Stimulated activated naive B cell treated with anti-CD40 and anti-IgM and Interleukin-4, amounts not matched to agents 10 μg/mL and 1 μg/mL and 100 μg/mL, for 72 hours (primary cell): Measurements from ENCODE around the gene CAMK2N2.
A peak's percentile ranks its signal among the peaks of the same experiment; 100 is the strongest.

Source experiments
- ATAC-seq, 2 donors: fragments of 150-1000 bp; cut with Tn5 transposase; replicated peaks; 2 replicates each; pipeline ENCODE4 v1.10.0; 2021; ENCODE audit warnings: moderate library complexity in 1 of 2
- DNase-seq: peaks from one replicate; pipeline ENCODE4 v3.0.0; 2021
- H3K27ac Mint-ChIP-seq: one replicate; pipeline ENCODE4 v1.8.0; 2022; ENCODE audit warnings: mild to moderate bottlenecking, mixed read lengths
- H3K27me3 Mint-ChIP-seq, 2 donors: one replicate each; pipeline ENCODE4 v1.8.0; 2022; ENCODE audit warnings: mixed read lengths in 2 of 2
- H3K36me3 Mint-ChIP-seq, 2 donors: one replicate each; pipeline ENCODE4 v1.8.0; 2022; ENCODE audit warnings: mixed read lengths in 2 of 2, mild to moderate bottlenecking in 1 of 2
- H3K4me1 Mint-ChIP-seq, 2 donors: one replicate each; pipeline ENCODE4 v1.8.0; 2022; ENCODE audit warnings: mixed read lengths in 2 of 2, mild to moderate bottlenecking in 1 of 2
- H3K4me3 Mint-ChIP-seq, 2 donors: one replicate each; pipeline ENCODE4 v1.8.0; 2022; ENCODE audit warnings: mild to moderate bottlenecking in 2 of 2, mixed read lengths in 2 of 2, moderate library complexity in 1 of 2
- H3K9me3 Mint-ChIP-seq, 2 donors: one replicate each; pipeline ENCODE4 v1.8.0; 2022; ENCODE audit warnings: mixed read lengths in 2 of 2, mild to moderate bottlenecking in 1 of 2

The CAMK2N2 gene

DNA sequence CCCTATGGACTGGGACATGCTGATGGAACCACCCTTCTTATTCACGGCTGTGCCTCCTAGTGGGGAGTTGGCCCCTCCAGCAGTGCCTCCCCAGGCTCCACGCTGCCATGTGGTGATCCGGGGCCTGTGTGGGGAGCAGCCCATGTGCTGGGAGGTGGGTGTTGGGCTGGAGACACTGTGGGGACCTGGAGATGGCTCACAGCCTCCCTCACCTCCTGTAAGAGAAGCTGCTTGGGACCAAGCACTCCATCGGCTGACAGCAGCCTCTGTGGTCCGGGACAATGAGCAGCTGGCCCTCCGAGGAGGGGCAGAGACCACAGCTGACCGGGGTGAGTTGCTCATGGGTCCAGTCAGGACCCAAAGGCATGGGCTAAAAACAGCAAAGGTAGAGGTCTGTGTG lies 21.6 kb downstream of the CAMK2N2 start:
- H3K4me1 Mint-ChIP-seq: peaks cover 0 to 4% of the 10 kb centered on the region in 2 donors
- H3K27me3 Mint-ChIP-seq: no peaks in the 10 kb centered on the region
- ATAC-seq (no peak), DNase-seq (no peak)
- peaks cover 15 to 22% of the 10 kb centered on the region in 2 donors for H3K36me3 Mint-ChIP-seq
- H3K27ac Mint-ChIP-seq: peak overlapping the region; percentile 1
- H3K9me3 Mint-ChIP-seq: no peaks in the 10 kb centered on the region
- H3K4me3 Mint-ChIP-seq: no peak overlapping the region

DNA sequence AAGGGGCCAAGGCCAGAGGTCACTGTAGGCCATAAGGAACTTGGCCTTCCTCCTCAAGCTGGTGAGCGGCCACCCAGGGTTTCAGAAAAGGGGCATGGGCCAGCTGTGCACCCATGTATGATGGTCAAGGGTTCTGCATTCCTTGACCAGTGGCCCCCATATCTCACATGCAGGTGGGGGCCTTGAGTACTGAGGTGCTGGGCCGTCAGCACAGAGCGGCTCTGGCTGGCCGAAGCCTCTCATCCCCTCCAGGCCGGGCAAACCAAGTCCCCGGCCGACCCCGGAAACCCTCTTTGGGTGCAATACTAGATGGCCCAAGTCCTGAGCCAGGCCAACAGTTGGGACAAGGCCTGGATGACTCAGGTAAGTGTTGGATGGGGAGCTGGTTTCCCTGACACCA lies 22.1 kb downstream of the CAMK2N2 start:
- Mint-ChIP-seq H3K27ac (no peak overlapping the region), H3K4me3 (no peak overlapping the region), H3K9me3 (no peaks in the 10 kb centered on the region), H3K36me3 (peaks cover 11 to 17% of the 10 kb centered on the region in 2 donors), H3K27me3 (peaks cover 0 to under 1% of the 10 kb centered on the region in 2 donors), H3K4me1 (peaks cover 0 to 2% of the 10 kb centered on the region in 2 donors)
- ATAC-seq (no peak), DNase-seq (no peak)

DNA sequence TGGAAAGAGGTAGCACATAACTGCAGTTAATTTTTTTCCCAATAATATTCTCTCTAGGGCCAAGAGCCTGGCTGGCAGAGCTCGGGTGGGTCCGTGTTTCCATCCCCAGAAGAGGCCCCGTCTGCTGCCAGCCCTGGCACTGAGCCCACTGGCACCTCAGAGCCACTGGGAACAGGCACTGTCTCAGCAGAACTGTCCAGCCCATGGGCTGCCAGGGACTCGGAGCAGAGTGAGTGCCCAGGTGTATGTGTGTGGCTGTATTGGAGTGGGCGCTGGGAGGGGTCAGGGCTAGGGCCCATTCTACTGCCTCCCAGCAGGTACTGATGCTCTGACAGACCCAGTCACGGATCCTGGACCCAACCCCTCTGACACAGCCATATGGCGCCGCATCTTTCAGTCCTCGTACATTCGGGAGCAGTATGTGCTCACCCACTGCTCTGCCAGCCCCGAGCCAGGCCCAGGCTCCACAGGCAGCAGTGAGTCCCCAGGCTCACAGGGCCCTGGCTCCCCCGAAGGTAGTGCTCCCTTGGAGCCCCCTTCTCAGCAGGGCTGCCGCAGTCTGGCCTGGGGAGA lies 23.0 kb downstream of the CAMK2N2 start:
- no peak overlapping the region for H3K27ac Mint-ChIP-seq
- ATAC-seq (no peak), DNase-seq (no peak)
- H3K27me3 Mint-ChIP-seq: peaks cover 3 to 8% of the 10 kb centered on the region in 2 donors
- peaks cover 8 to 10% of the 10 kb centered on the region in 2 donors for H3K36me3 Mint-ChIP-seq
- H3K9me3 Mint-ChIP-seq: no peaks in the 10 kb centered on the region
- no peak overlapping the region for H3K4me3 Mint-ChIP-seq
- no peaks in the 10 kb centered on the region for H3K4me1 Mint-ChIP-seq

DNA sequence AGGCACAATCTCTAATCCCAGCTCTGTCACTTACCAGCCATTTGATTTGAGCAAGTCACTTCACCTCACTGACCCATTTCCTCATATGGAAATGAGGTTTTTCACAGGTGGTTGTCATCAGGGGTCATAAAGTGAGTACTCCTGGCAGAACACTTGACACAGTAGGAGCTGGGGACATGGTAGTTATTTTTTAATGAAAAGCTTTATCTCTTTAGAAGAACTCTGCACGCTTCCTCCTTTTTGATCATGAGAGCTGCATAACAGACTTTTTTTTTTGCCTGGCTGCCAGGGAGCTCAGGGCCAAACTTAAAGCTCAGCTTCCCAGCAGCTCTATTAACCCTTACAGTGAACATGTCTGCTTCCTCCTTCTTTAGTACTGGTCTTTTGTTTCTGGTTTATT lies 23.5 kb downstream of the CAMK2N2 start:
- ATAC-seq (no peak), DNase-seq (no peak)
- peaks cover 6 to 8% of the 10 kb centered on the region in 2 donors for H3K36me3 Mint-ChIP-seq
- H3K4me3 Mint-ChIP-seq: no peak overlapping the region
- peaks cover 8 to 12% of the 10 kb centered on the region in 2 donors for H3K27me3 Mint-ChIP-seq
- H3K27ac Mint-ChIP-seq: no peak overlapping the region
- H3K9me3 Mint-ChIP-seq: no peaks in the 10 kb centered on the region
- H3K4me1 Mint-ChIP-seq: no peaks in the 10 kb centered on the region

DNA sequence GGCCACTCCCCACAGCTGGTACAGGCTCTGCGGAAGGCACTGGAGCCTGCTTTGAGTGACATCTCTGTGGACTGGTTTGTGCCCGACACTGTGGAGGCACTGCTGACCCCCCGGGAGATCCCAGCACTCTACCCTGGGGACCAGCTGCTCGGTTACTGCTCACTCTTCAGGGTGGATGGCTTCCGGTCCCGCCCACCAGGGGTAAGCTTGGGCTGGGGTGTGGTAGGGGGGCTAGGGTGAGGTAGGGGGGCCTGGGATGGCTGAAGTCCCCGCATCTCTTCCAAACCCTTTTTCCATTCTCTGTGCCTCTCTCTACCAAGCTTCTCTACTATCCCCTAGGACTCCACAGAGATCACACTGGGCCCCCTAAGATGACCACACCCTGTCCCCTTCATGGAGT lies 24.1 kb downstream of the CAMK2N2 start:
- peaks cover 2% of the 10 kb centered on the region in 2 donors for H3K36me3 Mint-ChIP-seq
- no peak overlapping the region for H3K27ac Mint-ChIP-seq
- H3K4me1 Mint-ChIP-seq: no peaks in the 10 kb centered on the region
- peaks cover 14 to 18% of the 10 kb centered on the region in 2 donors for H3K27me3 Mint-ChIP-seq
- no peaks in the 10 kb centered on the region for H3K9me3 Mint-ChIP-seq
- H3K4me3 Mint-ChIP-seq: no peak overlapping the region
- DNase-seq: no peak
- no peak for ATAC-seq

DNA sequence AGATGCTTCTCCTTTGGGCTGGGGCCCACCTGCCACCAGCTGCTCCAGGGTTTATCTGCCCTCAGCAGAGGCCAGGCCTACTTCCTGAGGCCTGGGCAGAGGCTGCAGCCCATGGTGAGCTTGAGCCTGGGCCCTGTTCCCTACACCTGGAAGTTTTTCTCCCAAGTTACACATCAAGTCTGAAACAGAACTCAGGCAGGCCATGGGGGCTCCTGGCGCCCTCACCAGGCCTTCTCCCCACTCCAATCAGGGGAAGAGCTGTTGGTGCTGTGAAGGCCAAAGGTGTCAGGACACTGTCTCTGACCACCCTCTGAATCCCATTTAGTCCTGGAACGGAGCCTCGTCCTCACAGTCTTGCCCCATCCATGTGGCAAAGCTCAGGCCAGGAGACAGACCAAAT lies 24.7 kb downstream of the CAMK2N2 start:
- Mint-ChIP-seq H3K36me3 (no peaks in the 10 kb centered on the region), H3K27ac (no peak overlapping the region), H3K4me3 (no peak overlapping the region), H3K27me3 (peaks cover 20 to 24% of the 10 kb centered on the region in 2 donors), H3K9me3 (no peaks in the 10 kb centered on the region), H3K4me1 (peaks cover 1% of the 10 kb centered on the region in 2 donors)
- no peak for DNase-seq
- ATAC-seq: no peak

DNA sequence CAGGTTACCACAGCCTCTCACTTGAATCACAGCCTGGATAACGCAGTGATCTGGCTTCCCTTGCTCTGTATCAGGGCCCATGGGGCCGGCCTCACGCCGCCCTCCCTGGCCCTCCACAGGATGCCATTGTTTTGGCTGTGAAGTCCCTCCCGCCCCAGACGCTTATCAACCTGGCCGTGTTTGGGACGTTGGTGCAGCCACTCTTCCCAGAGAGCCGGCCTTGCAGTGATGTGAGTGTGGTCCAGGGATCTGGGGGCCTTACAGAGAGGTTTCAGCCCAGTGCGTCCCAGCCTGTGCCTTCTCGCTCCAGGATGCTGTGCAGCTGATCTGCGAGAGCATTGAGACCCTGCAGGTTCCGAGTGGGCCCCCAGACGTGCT lies 25.3 kb downstream of the CAMK2N2 start:
- no peak for ATAC-seq
- Mint-ChIP-seq H3K9me3 (no peaks in the 10 kb centered on the region), H3K36me3 (no peaks in the 10 kb centered on the region)

DNA sequence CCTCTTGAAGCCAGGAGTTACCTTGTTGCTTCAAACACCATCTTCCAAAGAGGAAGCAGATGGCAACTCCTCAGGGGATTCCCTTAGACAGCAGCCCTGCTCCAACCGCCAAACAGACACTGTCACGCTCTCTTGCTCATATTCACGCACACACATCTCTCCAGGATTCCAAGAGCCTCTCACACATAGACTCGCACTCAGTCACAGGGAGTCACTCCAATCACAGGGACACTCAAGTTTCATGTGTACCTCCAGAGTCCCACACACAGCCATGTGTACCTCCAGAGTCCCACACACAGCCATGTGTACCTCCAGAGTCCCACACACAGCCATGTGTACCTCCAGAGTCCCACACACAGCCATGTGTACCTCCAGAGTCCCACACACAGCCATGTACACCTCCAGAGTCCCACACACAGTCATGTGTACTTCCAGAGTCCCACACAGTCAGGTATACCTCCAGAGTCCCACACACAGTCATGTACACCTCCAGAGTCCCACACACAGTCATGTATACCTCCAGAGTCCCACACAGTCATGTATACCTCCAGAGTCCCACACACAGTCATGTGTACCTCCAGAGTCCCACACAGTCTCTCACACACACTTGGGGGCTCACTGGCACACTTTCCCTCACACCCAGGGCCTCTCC lies 25.8 kb downstream of the CAMK2N2 start:
- Mint-ChIP-seq H3K4me1 (peaks cover 10 to 11% of the 10 kb centered on the region in 2 donors), H3K36me3 (no peaks in the 10 kb centered on the region), H3K4me3 (no peak overlapping the region), H3K27me3 (peaks cover 30 to 33% of the 10 kb centered on the region in 2 donors), H3K27ac (no peak overlapping the region), H3K9me3 (no peaks in the 10 kb centered on the region)
- ATAC-seq: no peak
- no peak for DNase-seq

More for the DNA sequence above, 25.3 kb downstream of the CAMK2N2 start:
- peaks cover 7 to 8% of the 10 kb centered on the region in 2 donors for H3K4me1 Mint-ChIP-seq
- no peak overlapping the region for H3K27ac Mint-ChIP-seq
- H3K4me3 Mint-ChIP-seq: no peak overlapping the region
- DNase-seq: no peak
- peaks cover 26 to 30% of the 10 kb centered on the region in 2 donors for H3K27me3 Mint-ChIP-seq

DNA sequence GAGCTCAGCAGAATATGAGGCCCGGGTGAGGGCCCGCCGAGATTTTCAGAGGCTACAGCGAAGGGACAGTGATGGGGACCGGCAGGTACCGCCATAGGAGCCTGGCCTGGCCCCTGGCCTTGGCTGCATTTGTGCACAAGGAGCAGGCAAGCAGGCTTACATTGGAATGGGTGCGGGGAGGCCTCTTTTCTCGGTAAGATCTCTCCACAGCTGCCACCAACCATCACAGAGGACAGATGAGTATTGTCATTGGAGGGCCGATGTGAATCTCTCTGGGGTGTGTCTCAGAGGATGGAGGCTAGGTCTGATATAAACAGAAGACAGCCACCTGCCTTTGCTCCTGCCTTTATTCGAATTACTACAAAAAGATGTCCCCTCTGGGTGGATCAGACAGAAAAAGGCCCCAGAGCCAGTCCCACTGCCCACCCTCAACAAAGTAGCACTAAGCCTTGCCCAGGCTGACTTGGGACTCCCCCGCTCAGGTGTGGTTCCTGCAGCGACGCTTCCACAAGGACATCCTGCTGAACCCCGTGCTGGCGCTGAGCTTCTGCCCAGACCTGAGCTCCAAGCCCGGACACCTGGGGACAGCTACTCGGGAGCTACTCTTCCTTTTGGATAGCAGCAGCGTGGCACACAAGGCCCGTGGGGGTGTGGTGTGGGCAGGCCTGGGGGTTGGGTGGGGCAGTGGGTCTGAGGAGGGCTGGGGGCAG lies 26.5 kb downstream of the CAMK2N2 start:
- ATAC-seq (no peak), DNase-seq (no peak)
- Mint-ChIP-seq H3K36me3 (no peaks in the 10 kb centered on the region), H3K4me3 (no peak overlapping the region), H3K4me1 (peaks cover 10 to 11% of the 10 kb centered on the region in 2 donors), H3K9me3 (no peaks in the 10 kb centered on the region), H3K27me3 (peaks cover 30 to 33% of the 10 kb centered on the region in 2 donors), H3K27ac (no peak overlapping the region)

DNA sequence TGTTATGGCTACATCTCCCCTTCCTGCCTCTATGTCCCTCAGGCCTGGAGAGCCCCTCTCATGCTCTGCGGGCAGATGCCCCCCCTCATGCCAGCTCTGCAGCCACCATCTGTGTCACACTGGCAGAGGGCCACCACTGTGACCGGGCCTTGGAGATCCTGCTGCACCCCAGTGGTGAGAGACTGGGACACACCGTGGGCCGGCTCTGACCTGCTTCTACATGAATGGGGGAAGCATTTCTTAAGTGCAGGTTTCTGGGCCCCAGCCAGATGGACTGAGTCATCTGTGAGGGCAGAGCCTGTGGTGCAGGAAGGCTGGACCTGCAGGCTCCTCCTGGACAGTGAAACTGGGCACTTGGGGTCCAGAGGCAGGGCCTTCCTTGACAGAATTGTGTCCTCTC lies 27.1 kb downstream of the CAMK2N2 start:
- Mint-ChIP-seq H3K27me3 (peaks cover 30 to 33% of the 10 kb centered on the region in 2 donors), H3K4me1 (peaks cover 10 to 11% of the 10 kb centered on the region in 2 donors), H3K4me3 (no peak overlapping the region), H3K9me3 (no peaks in the 10 kb centered on the region), H3K36me3 (no peaks in the 10 kb centered on the region), H3K27ac (no peak overlapping the region)
- ATAC-seq: no peak
- DNase-seq: no peak

DNA sequence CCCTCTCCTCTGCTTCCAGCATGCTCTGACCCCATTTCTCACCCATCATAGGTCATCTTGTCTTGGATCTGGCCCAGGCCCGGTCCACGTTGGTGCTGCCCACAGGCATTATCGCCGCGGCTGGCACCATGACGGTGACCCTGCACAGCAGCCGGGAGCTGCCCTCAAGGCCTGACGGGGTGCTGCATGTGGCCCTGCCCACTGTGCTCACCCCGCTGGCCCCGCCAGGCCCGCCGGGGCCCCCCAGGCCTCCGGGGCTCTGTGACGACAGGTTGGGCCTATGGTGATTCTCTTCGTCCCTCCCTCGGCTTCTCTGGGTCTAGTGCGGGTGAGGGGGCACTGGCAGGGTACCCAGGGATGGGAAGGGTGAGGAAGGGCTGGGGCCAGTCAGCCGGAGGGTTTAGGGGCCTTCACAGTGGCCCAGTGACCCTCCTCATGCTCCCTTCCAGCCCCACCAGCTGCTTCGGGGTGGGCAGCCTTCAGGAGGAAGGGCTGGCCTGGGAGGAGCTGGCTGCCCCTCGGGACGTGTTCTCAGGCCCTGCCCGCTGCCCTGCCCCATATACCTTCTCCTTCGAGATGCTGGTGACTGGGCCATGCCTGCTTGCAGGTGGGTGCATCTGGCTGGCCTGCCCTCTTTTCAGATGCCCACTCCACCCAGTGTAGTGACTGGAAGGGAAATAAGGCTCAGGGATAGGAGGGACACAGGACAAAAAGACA lies 28.1 kb downstream of the CAMK2N2 start:
- Mint-ChIP-seq H3K4me3 (no peak overlapping the region), H3K36me3 (no peaks in the 10 kb centered on the region), H3K9me3 (no peaks in the 10 kb centered on the region), H3K27me3 (peaks cover 39 to 41% of the 10 kb centered on the region in 2 donors), H3K27ac (no peak overlapping the region), H3K4me1 (peaks cover 13 to 18% of the 10 kb centered on the region in 2 donors)
- DNase-seq (no peak), ATAC-seq (no peak)

DNA sequence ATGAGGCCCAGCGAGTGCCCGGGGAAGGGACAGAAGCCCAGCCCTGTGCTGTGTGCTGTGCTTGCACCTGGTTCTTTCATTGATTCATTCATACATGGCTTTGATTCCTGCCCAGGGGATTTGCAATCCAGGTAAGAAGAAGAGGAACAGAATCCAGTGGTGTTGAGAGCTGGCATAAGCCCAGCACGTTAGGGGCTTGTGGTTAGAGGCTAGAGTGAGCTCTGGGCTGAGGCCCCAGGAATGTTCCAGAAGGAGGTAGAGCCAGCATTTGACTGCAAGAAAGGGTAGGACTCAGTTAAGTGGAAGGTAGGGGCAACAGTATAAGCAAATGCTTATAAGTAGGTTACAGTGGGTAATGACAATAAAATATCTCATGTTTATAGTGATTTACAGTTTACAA lies 29.7 kb downstream of the CAMK2N2 start:
- Mint-ChIP-seq H3K4me3 (peak overlapping the region; percentile 46 to 65), H3K36me3 (no peaks in the 10 kb centered on the region), H3K9me3 (no peaks in the 10 kb centered on the region), H3K27me3 (peaks cover 51 to 52% of the 10 kb centered on the region in 2 donors), H3K27ac (no peak overlapping the region), H3K4me1 (peaks cover 13 to 18% of the 10 kb centered on the region in 2 donors)
- no peak for ATAC-seq
- DNase-seq: no peak

DNA sequence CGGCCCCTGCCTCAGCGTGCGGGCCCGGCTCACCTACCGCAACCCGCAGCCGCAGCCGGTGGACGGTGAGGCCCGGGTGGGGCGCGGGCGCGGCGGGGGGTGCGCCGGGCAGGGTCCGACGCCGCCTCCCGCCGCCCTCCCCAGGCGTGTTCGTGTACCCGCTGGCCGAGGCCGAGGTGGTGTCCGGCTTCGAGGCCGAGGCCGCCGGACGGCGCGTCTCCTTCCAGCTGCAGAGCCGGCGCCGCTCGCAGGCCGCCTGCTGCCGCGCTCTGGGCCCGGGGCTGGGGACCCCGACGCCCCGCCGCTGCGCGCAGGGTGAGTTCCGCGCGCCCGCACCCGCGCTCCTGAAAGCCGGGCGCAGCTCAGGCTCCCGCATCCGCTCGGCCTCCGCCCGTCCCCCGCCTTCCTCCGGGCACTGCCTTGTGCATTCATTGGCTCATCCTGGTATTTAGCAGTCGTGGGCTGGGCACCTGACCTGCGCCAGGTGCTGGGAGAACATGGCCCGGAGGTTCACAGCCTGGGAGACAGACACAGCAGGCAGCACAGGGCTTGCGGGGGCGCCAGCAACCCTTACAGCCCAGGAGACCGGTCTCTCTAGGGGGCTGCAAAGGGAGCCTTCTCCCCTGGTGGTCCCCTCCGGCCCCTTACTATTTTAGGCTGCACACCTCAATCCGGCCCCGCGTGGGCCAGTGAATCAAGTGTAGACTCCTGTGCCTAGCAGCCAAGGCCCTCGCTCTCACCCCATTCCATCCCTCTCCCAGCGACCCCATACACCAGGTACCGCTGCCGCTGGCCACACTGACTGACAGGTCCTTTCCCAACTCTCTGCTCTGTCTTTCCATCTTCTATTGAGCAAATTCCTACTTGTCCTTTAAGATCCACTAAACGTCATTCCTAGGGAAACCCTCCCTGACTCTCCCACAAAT lies 30.5 kb downstream of the CAMK2N2 start:
- Mint-ChIP-seq H3K4me1 (peaks cover 13 to 18% of the 10 kb centered on the region in 2 donors), H3K36me3 (no peaks in the 10 kb centered on the region), H3K27me3 (peaks cover 51 to 59% of the 10 kb centered on the region in 2 donors), H3K4me3 (peak overlapping the region; percentile 46 to 65), H3K9me3 (no peaks in the 10 kb centered on the region), H3K27ac (peak overlapping the region; percentile 81)
- ATAC-seq (no peak), DNase-seq (no peak)
